HEK293 (cell line): ENCODE data around the gene GID4.

Experiments used
- CTCF ChIA-PET: fragments of 350-600 bp; formaldehyde crosslinking; extraction: SDS; loops from one replicate; lab custom pipeline; 2021; ENCODE audit warnings: antibody characterized with exemption; lab: Yijun Ruan, JAX
- POLR2A ChIA-PET: fragments of 300-600 bp; formaldehyde crosslinking; extraction: SDS; loops from one replicate; lab custom pipeline; 2020; ENCODE audit warnings: antibody characterized with exemption, inconsistent platforms; lab: Yijun Ruan, JAX
- H3K27ac ChIP-seq: fragments of 200-500 bp; sonication (Bioruptor generic); 2 replicates; pipeline ENCODE4 v1.5.1; 2014; ENCODE audit warnings: low read depth, low read length, control low read depth, inconsistent platforms; ENCODE audit errors: extremely low read depth
- H3K36me3 ChIP-seq, 2 experiments: fragments of 200-500 bp in 1 of 2; sonication (Bioruptor generic) in 1 of 2; 1 replicate in 1 of 2; 2 replicates in 1 of 2; pipeline ENCODE4 v1.5.1; 2014 to 2017; ENCODE audit warnings: inconsistent platforms in 2 of 2, low read length in 2 of 2; ENCODE audit not compliant: control insufficient read depth in 2 of 2, insufficient read depth in 1 of 2
- H3K4me1 ChIP-seq: fragments of 200-500 bp; sonication (Bioruptor generic); 2 replicates; pipeline ENCODE4 v1.5.1; 2014; ENCODE audit warnings: mild to moderate bottlenecking, low read length, inconsistent platforms; ENCODE audit not compliant: control insufficient read depth, insufficient read depth
- H3K4me3 ChIP-seq: 2 replicates; pipeline ENCODE4 v1.5.1; 2011; ENCODE audit warnings: low read depth, mild to moderate bottlenecking, control low read depth, low read length, moderate library complexity
- H3K9me3 ChIP-seq: fragments of 200-500 bp; sonication (Bioruptor generic); 2 replicates; pipeline ENCODE4 v1.5.1; 2014; ENCODE audit warnings: low read depth, low read length, inconsistent platforms; ENCODE audit not compliant: control insufficient read depth, insufficient read depth
- EGR2 ChIP-seq: fragments of 450-650 bp; formaldehyde crosslinking; IDR thresholded peaks from 2 replicates; pipeline ENCODE4 v1.5.1; 2016; ENCODE audit warnings: low read depth, missing biosample characterization, missing genetic modification characterization
- INSM2 ChIP-seq: fragments of 450-650 bp; formaldehyde crosslinking; IDR thresholded peaks from 2 replicates; pipeline ENCODE4 v1.5.1; 2016; ENCODE audit warnings: missing biosample characterization, missing genetic modification characterization
- KLF16 ChIP-seq: fragments of 450-650 bp; formaldehyde crosslinking; IDR thresholded peaks from 2 replicates; pipeline ENCODE4 v1.5.1; 2017; ENCODE audit warnings: missing biosample characterization, missing genetic modification characterization
- KLF8 ChIP-seq: fragments of 450-650 bp; formaldehyde crosslinking; IDR thresholded peaks from 2 replicates; pipeline ENCODE4 v1.5.1; 2016; ENCODE audit warnings: missing biosample characterization, missing genetic modification characterization
- KLF9 ChIP-seq: fragments of 450-650 bp; formaldehyde crosslinking; IDR thresholded peaks from 2 replicates; pipeline ENCODE4 v1.5.1; 2016; ENCODE audit warnings: missing biosample characterization, missing genetic modification characterization, low read depth
- PRDM10 ChIP-seq: fragments of 450-650 bp; formaldehyde crosslinking; IDR thresholded peaks from 2 replicates; pipeline ENCODE4 v1.5.1; 2016; ENCODE audit warnings: missing biosample characterization, missing genetic modification characterization
- ZBTB10 ChIP-seq: fragments of 450-650 bp; formaldehyde crosslinking; IDR thresholded peaks from 2 replicates; pipeline ENCODE4 v1.5.1; 2016; ENCODE audit warnings: missing biosample characterization, missing genetic modification characterization
- ZBTB17 ChIP-seq: fragments of 450-650 bp; formaldehyde crosslinking; IDR thresholded peaks from 2 replicates; pipeline ENCODE4 v1.5.1; 2016; ENCODE audit warnings: missing biosample characterization, missing genetic modification characterization
- ZNF138 ChIP-seq: fragments of 450-650 bp; formaldehyde crosslinking; IDR thresholded peaks from 2 replicates; pipeline ENCODE4 v1.5.1; 2016; ENCODE audit warnings: missing biosample characterization, missing genetic modification characterization, borderline replicate concordance
- ZNF169 ChIP-seq: fragments of 450-650 bp; formaldehyde crosslinking; IDR thresholded peaks from 2 replicates; pipeline ENCODE4 v1.5.1; 2016; ENCODE audit warnings: missing biosample characterization, missing genetic modification characterization
- ZNF18 ChIP-seq: fragments of 450-650 bp; formaldehyde crosslinking; IDR thresholded peaks from 2 replicates; pipeline ENCODE4 v1.5.1; 2016; ENCODE audit warnings: missing biosample characterization, missing genetic modification characterization
- ZNF184 ChIP-seq: fragments of 450-650 bp; IDR thresholded peaks from 2 replicates; pipeline ENCODE4 v1.5.1; 2018; ENCODE audit warnings: missing biosample characterization, mild to moderate bottlenecking, missing genetic modification characterization
- ZNF23 ChIP-seq: fragments of 450-650 bp; formaldehyde crosslinking; IDR thresholded peaks from 2 replicates; pipeline ENCODE4 v1.5.1; 2016; ENCODE audit warnings: missing biosample characterization, missing genetic modification characterization, borderline replicate concordance
- ZNF423 ChIP-seq: fragments of 450-650 bp; formaldehyde crosslinking; IDR thresholded peaks from 2 replicates; pipeline ENCODE4 v1.5.1; 2016; ENCODE audit warnings: missing biosample characterization, missing genetic modification characterization
- ZNF529 ChIP-seq: fragments of 450-650 bp; formaldehyde crosslinking; IDR thresholded peaks from 2 replicates; pipeline ENCODE4 v1.5.1; 2017; ENCODE audit warnings: missing genetic modification characterization, missing biosample characterization; ENCODE audit not compliant: insufficient replicate concordance
- ZNF623 ChIP-seq: fragments of 450-650 bp; formaldehyde crosslinking; IDR thresholded peaks from 2 replicates; pipeline ENCODE4 v1.5.1; 2016; ENCODE audit warnings: missing biosample characterization, missing genetic modification characterization
- ZNF629 ChIP-seq: fragments of 450-650 bp; formaldehyde crosslinking; IDR thresholded peaks from 2 replicates; pipeline ENCODE4 v1.5.1; 2017; ENCODE audit warnings: missing biosample characterization, missing genetic modification characterization
- ZNF768 ChIP-seq: fragments of 450-650 bp; formaldehyde crosslinking; IDR thresholded peaks from 2 replicates; pipeline ENCODE4 v1.5.1; 2018; ENCODE audit warnings: missing biosample characterization, mild to moderate bottlenecking, missing genetic modification characterization
- ZNF776 ChIP-seq: fragments of 450-650 bp; formaldehyde crosslinking; IDR thresholded peaks from 2 replicates; pipeline ENCODE4 v1.5.0; 2017; ENCODE audit warnings: missing biosample characterization, missing genetic modification characterization, borderline replicate concordance
- ZNF785 ChIP-seq: fragments of 450-650 bp; formaldehyde crosslinking; IDR thresholded peaks from 2 replicates; pipeline ENCODE4 v1.5.1; 2016; ENCODE audit warnings: missing biosample characterization, missing genetic modification characterization

GID4 gene

GRCh38 chr17:18040261-18040858 is 1.2 kb downstream of the GID4 start (continued):
- TF ChIP-seq ZNF18 (tag by site-specific recombination) (no peak), PRDM10 (tag by site-specific recombination) (0 out of 2 replicates have a peak, but pooled peaks have one; percentile 48)

- no peak overlapping the region for H3K4me3 ChIP-seq
- POLR2A ChIA-PET, result no interaction called here
- TF ChIP-seq ZBTB17 (tag by site-specific recombination) (peak; percentile 35; the same call in 1 of the 2 replicates), KLF16 (no peak), EGR2 (tag by site-specific recombination) (no peak)
- H3K27ac ChIP-seq, result no peak overlapping the region
- peaks cover 25% of the 10 kb centered on the region for H3K4me1 ChIP-seq
- CTCF ChIA-PET, result interaction anchor here (0.6 to 1.1 kb wide), 3 partner anchors 24 to 122 kb away, joined by 3 to 5 read pairs (median 4); no protein-coding TSS in a partner anchor
- no peaks in the 10 kb centered on the region for H3K9me3 ChIP-seq
- H3K36me3 ChIP-seq, result peaks cover 19 to 27% of the 10 kb centered on the region in 2 experiments
Measured at GRCh38 chr17:18041776-18042175, 2.6 kb downstream of the GID4 start.

GRCh38 chr17:18042983-18043382 is 3.8 kb downstream of the GID4 start:
- ChIA-PET POLR2A (no interaction called here), CTCF (interaction anchor here (0.6 kb wide), 1 partner anchor 118 kb away, joined by 3 read pairs; no protein-coding TSS in a partner anchor)
- Histone ChIP-seq H3K27ac (no peak overlapping the region), H3K9me3 (no peaks in the 10 kb centered on the region), H3K4me3 (no peak overlapping the region), H3K36me3 (peaks cover 30 to 38% of the 10 kb centered on the region in 2 experiments), H3K4me1 (peaks cover 25% of the 10 kb centered on the region)
- TF ChIP-seq ZNF776 (tag by site-specific recombination), result no peak
- TF ChIP-seq INSM2 (tag by site-specific recombination), result no peak
- no peak for TF ChIP-seq ZNF423 (tag by site-specific recombination)
- no peak for TF ChIP-seq KLF9
- TF ChIP-seq ZNF623 (tag by site-specific recombination), result no peak
- TF ChIP-seq ZNF529, result no peak
- TF ChIP-seq ZNF184 (tag by site-specific recombination), result no peak
- TF ChIP-seq ZNF785 (tag by site-specific recombination), result no peak
- TF ChIP-seq ZNF169, result no peak
- TF ChIP-seq ZBTB10 (tag by site-specific recombination), result no peak
- TF ChIP-seq KLF8 (tag by site-specific recombination), result no peak
- TF ChIP-seq ZNF768, result no peak
- no peak for TF ChIP-seq ZNF138 (tag by site-specific recombination)
- no peak for TF ChIP-seq ZNF629 (tag by site-specific recombination)
- TF ChIP-seq ZNF23 (tag by site-specific recombination), result no peak
